GM23338 (cell line): ENCODE data around the gene SELENOO.

Experiments used
- CREB1 ChIP-seq: fragments of 250-450 bp; sonication (Bioruptor Pico); IDR thresholded peaks from 2 replicates; pipeline ENCODE4 v1.5.0; 2020; ENCODE audit warnings: low read depth, mild to moderate bottlenecking, moderate library complexity
- CTCF ChIP-seq, 2 experiments: fragments of 200-600 bp in 1 of 2; sonication (generic) in 1 of 2; conservative IDR thresholded peaks; 2 replicates each; pipeline versions ENCODE4 v1.5.1 to v1.6.1; 2016 to 2017; ENCODE audit warnings: antibody characterized with exemption in 2 of 2, low read depth in 2 of 2, mild to moderate bottlenecking in 2 of 2, moderate library complexity in 1 of 2
- EZH2 ChIP-seq: fragments of 200-600 bp; sonication (generic); IDR thresholded peaks from one replicate; pipeline ENCODE4 v1.8.0; 2017; ENCODE audit warnings: antibody characterized with exemption, mild to moderate bottlenecking, low read depth; ENCODE audit not compliant: unreplicated experiment
- EZH2phosphoT487 ChIP-seq: fragments of 200-600 bp; sonication (generic); IDR thresholded peaks from one replicate; pipeline ENCODE4 v1.8.1; 2018; ENCODE audit warnings: antibody characterized with exemption; ENCODE audit not compliant: unreplicated experiment
- JUNB ChIP-seq: IDR thresholded peaks from one replicate; pipeline ENCODE4 v1.6.1; 2016; ENCODE audit warnings: antibody characterized with exemption; ENCODE audit not compliant: unreplicated experiment
- NANOG ChIP-seq: IDR thresholded peaks from 2 replicates; pipeline ENCODE4 v1.6.1; 2016; ENCODE audit warnings: antibody characterized with exemption, borderline replicate concordance
- POLR2AphosphoS5 ChIP-seq: IDR thresholded peaks from 2 replicates; pipeline ENCODE4 v1.6.1; 2016; ENCODE audit warnings: antibody characterized with exemption, low read depth
- STAT1 ChIP-seq: IDR thresholded peaks from one replicate; pipeline ENCODE4 v1.6.1; 2016; ENCODE audit warnings: antibody characterized with exemption; ENCODE audit not compliant: unreplicated experiment
- ZNF114 ChIP-seq: fragments of 250-450 bp; sonication (Bioruptor Pico); IDR thresholded peaks from 2 replicates; pipeline ENCODE4 v1.5.0; 2020; ENCODE audit warnings: mild to moderate bottlenecking, moderate library complexity
- ZNF331 ChIP-seq: fragments of 250-450 bp; sonication (Bioruptor Pico); IDR thresholded peaks from 2 replicates; pipeline ENCODE4 v1.5.0; 2020; ENCODE audit warnings: low read depth, mild to moderate bottlenecking, moderate library complexity
- ZNF462 ChIP-seq: fragments of 250-450 bp; sonication (Bioruptor Pico); IDR thresholded peaks from 2 replicates; pipeline ENCODE4 v1.5.0; 2020; ENCODE audit warnings: mild to moderate bottlenecking, moderate library complexity
- TF ChIP-seq, protein P1 (sequence below): IDR thresholded peaks from one replicate; pipeline ENCODE4 v1.6.1; 2018; ENCODE audit warnings: antibody characterized with exemption; ENCODE audit not compliant: unreplicated experiment
- TF ChIP-seq, protein P2 (sequence below): IDR thresholded peaks from 2 replicates; pipeline ENCODE4 v1.6.1; 2016; ENCODE audit warnings: antibody characterized with exemption

GRCh38 chr22:50250555-50251476 lies 50.0 kb downstream of the SELENOO start, which contains the start of gene HDAC10:
- TF ChIP-seq CTCF (conservative IDR thresholded peaks at IDR 0.05; ENCODE audit: low read depth in 2 of 2) (no peak), EZH2 (no peak), POLR2AphosphoS5 (peak; percentile 37; the same call in 1 of the 2 replicates), EZH2phosphoT487 (no peak), NANOG (no peak), CREB1 (CRISPR knock-in tag) (no peak), ZNF331 (CRISPR knock-in tag) (no peak), ZNF114 (CRISPR knock-in tag) (no peak), JUNB (no peak), STAT1 (no peak), ZNF462 (CRISPR knock-in tag) (no peak)
- TF ChIP-seq, protein P1, sequence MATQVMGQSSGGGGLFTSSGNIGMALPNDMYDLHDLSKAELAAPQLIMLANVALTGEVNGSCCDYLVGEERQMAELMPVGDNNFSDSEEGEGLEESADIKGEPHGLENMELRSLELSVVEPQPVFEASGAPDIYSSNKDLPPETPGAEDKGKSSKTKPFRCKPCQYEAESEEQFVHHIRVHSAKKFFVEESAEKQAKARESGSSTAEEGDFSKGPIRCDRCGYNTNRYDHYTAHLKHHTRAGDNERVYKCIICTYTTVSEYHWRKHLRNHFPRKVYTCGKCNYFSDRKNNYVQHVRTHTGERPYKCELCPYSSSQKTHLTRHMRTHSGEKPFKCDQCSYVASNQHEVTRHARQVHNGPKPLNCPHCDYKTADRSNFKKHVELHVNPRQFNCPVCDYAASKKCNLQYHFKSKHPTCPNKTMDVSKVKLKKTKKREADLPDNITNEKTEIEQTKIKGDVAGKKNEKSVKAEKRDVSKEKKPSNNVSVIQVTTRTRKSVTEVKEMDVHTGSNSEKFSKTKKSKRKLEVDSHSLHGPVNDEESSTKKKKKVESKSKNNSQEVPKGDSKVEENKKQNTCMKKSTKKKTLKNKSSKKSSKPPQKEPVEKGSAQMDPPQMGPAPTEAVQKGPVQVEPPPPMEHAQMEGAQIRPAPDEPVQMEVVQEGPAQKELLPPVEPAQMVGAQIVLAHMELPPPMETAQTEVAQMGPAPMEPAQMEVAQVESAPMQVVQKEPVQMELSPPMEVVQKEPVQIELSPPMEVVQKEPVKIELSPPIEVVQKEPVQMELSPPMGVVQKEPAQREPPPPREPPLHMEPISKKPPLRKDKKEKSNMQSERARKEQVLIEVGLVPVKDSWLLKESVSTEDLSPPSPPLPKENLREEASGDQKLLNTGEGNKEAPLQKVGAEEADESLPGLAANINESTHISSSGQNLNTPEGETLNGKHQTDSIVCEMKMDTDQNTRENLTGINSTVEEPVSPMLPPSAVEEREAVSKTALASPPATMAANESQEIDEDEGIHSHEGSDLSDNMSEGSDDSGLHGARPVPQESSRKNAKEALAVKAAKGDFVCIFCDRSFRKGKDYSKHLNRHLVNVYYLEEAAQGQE = no peak
- TF ChIP-seq, protein P2, sequence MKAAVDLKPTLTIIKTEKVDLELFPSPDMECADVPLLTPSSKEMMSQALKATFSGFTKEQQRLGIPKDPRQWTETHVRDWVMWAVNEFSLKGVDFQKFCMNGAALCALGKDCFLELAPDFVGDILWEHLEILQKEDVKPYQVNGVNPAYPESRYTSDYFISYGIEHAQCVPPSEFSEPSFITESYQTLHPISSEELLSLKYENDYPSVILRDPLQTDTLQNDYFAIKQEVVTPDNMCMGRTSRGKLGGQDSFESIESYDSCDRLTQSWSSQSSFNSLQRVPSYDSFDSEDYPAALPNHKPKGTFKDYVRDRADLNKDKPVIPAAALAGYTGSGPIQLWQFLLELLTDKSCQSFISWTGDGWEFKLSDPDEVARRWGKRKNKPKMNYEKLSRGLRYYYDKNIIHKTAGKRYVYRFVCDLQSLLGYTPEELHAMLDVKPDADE = no peak
